ENCODE measurements around the gene OR2V2.
"Not testable (repeated sequence)": the region's sequence is repeated elsewhere in the genome, so short reads cannot be mapped to it uniquely, and the experiment has no call there.

Gene OR2V2

DNA sequence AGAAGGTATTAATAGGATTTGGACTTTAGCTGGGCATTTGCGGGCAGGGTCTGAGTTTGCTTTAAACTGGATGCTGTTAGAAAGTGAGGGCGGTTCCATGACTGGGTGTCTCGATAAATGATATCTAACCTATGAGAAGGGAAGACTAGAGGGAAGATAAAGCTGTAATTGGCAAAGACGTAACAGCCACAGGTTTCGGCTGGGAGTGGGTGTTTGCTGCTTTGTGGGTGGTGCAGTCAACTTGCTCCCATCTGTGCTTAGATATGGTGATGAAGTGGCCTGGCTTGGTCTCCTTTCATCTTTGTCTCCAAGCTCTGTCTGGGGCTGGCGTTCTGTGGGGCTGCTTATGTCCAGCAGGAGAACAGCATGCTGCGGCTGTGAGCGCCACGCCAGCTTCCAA lies 39.7 kb upstream of the OR2V2 start:
- Histone ChIP-seq H3K4me1 (ENCODE audit: control insufficient read depth, insufficient read depth, low read length) (no peaks in the 10 kb centered on the region), H3K4me3 (ENCODE audit: low read length) (no peak overlapping the region), H3K36me3 (ENCODE audit: control insufficient read depth, insufficient read depth, low read length) (no peaks in the 10 kb centered on the region), H3K9ac (ENCODE audit: low read length) (no peak overlapping the region), H3K27ac (ENCODE audit: low read depth, low read length) (no peak overlapping the region), H3K27me3 (ENCODE audit: control insufficient read depth, insufficient read depth, low read length) (peaks cover 15% of the 10 kb centered on the region)

DNA sequence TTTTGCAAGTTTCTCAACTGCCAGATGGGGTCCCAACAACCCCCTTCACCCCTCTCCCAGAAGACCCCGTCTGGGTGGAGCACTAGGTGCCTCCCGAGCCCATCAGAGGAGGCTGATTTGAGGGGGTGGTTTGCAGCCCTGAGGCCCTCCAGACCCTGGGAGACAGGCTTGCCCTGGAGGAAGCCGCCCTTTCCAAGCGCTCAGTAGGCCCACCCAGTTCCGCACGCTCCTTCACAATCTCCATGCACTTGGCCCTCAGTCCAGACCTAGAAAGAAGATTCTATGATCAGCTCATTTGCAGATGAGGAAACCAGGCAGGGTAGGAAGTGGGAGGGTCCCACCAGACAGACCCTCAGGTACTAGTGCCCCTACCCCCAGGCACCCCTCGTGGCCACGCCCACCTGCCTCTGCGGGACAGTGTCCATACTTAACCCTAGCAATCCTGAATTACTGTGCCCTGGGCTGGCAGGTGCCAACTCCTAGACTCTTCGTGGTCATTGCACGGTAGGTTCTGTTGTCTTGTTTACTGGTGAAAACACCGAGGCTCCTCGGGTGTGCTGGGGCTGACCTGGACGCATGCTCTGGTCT lies 38.7 kb upstream of the OR2V2 start:
- H3K9ac ChIP-seq (ENCODE audit: low read length): no peak overlapping the region
- H3K27me3 ChIP-seq (ENCODE audit: control insufficient read depth, insufficient read depth, low read length): peaks cover 15% of the 10 kb centered on the region
- no peak overlapping the region for H3K27ac ChIP-seq (ENCODE audit: low read depth, low read length)
- H3K4me3 ChIP-seq (ENCODE audit: low read length): no peak overlapping the region
- no peaks in the 10 kb centered on the region for H3K36me3 ChIP-seq (ENCODE audit: control insufficient read depth, insufficient read depth, low read length)
- H3K4me1 ChIP-seq (ENCODE audit: control insufficient read depth, insufficient read depth, low read length): no peaks in the 10 kb centered on the region

DNA sequence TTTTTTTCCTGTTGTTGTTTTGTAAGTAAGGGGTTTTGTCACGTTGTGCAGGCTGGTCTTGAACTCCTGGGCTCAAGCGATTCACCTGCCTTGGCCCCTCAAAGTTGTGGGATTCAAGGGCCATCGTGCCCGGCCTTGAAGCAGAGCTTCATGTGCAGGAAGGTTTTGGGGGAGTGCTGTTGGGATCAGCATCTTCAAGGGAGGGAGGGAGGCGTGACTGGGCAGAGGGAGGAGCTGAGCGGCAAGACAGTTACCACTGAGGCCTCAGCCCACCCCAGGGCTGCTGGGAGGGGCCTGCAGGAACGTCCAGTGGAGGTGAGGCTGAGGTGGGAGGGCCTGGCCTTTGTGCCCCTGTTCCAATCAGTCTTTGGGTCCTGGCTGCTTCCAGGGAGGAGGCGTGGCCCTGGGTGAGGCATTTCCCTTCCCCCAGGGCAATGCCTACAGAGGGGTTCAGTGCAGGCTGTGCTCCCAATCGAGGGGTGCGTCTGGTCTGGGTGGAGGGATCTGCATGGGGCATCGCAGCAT lies 37.8 kb upstream of the OR2V2 start:
- no peaks in the 10 kb centered on the region for H3K36me3 ChIP-seq (ENCODE audit: control insufficient read depth, insufficient read depth, low read length)
- H3K27ac ChIP-seq (ENCODE audit: low read depth, low read length): no peak overlapping the region
- H3K4me1 ChIP-seq (ENCODE audit: control insufficient read depth, insufficient read depth, low read length): no peaks in the 10 kb centered on the region
- peaks cover 20% of the 10 kb centered on the region for H3K27me3 ChIP-seq (ENCODE audit: control insufficient read depth, insufficient read depth, low read length)
- no peak overlapping the region for H3K4me3 ChIP-seq (ENCODE audit: low read length)
- H3K9ac ChIP-seq (ENCODE audit: low read length): no peak overlapping the region

DNA sequence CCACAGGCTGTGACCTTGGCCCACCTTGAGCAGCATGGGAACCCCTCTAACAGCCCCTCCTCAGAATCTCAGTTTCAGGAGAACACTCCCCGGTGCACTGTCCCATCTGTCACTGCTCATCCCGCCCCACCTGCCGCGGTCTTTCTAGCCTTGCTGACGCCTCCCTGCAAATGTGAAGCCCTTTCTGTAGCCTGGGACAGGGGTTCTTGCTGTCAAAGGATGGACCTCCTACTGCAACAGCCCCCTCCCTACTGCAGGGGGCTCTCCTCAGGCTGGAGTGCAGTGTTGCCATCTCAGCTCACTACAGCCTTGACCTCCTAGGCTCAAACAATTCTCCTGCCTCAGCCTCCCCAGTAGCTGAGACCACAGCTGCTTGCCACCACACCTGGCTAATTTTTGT lies 36.4 kb upstream of the OR2V2 start:
- no peaks in the 10 kb centered on the region for H3K4me1 ChIP-seq (ENCODE audit: control insufficient read depth, insufficient read depth, low read length)
- no peak overlapping the region for H3K27ac ChIP-seq (ENCODE audit: low read depth, low read length)
- H3K4me3 ChIP-seq (ENCODE audit: low read length): no peak overlapping the region
- H3K27me3 ChIP-seq (ENCODE audit: control insufficient read depth, insufficient read depth, low read length): peaks cover 31% of the 10 kb centered on the region
- no peaks in the 10 kb centered on the region for H3K36me3 ChIP-seq (ENCODE audit: control insufficient read depth, insufficient read depth, low read length)
- H3K9ac ChIP-seq (ENCODE audit: low read length): no peak overlapping the region

DNA sequence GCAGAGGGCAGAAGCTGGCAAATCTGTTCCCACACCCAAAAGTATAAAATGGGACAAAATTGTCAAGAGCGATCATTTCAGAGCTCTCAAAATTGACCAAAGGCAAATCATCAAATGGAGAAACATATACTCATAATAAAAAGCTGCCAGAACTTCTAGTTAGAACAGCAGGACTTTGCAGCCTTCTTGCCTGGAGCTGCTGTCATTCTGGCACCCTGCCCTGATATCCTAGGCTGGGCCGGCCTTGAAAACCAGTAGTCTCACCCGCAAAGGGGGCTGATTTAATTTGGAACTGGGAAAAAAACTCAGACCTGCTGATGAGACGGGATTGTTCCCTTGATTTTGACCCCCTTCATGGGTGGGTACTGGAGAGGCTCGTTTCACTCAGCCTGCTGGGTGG lies 34.9 kb upstream of the OR2V2 start:
- Histone ChIP-seq H3K4me1 (ENCODE audit: control insufficient read depth, insufficient read depth, low read length) (no peaks in the 10 kb centered on the region), H3K27ac (ENCODE audit: low read depth, low read length) (no peak overlapping the region), H3K9ac (ENCODE audit: low read length) (no peak overlapping the region), H3K4me3 (ENCODE audit: low read length) (no peak overlapping the region), H3K36me3 (ENCODE audit: control insufficient read depth, insufficient read depth, low read length) (no peaks in the 10 kb centered on the region), H3K27me3 (ENCODE audit: control insufficient read depth, insufficient read depth, low read length) (peaks cover 30% of the 10 kb centered on the region)

DNA sequence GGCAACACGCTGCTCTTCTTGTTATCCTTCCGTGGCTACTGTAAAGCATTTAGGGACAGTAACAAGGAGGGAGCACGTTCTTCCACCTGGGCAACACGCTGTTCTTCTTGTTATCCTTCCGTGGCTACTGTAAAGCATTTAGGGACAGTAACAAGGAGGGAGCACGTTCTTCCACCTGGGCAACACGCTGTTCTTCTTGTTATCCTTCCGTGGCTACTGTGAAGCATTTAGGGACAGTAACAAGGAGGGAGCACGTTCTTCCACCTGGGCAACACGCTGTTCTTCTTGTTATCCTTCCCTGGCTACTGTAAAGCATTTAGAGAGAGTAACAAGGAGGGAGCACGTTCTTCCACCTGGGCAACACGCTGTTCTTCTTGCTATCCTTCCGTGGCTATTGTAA lies 33.8 kb upstream of the OR2V2 start:
- H3K27ac ChIP-seq (ENCODE audit: low read depth, low read length); H3K4me3 ChIP-seq (ENCODE audit: low read length); H3K9ac ChIP-seq (ENCODE audit: low read length); H3K4me1 ChIP-seq (ENCODE audit: control insufficient read depth, insufficient read depth, low read length); H3K36me3 ChIP-seq (ENCODE audit: control insufficient read depth, insufficient read depth, low read length): not testable (repeated sequence)
- H3K27me3 ChIP-seq (ENCODE audit: control insufficient read depth, insufficient read depth, low read length): peaks cover 26% of the 10 kb centered on the region

DNA sequence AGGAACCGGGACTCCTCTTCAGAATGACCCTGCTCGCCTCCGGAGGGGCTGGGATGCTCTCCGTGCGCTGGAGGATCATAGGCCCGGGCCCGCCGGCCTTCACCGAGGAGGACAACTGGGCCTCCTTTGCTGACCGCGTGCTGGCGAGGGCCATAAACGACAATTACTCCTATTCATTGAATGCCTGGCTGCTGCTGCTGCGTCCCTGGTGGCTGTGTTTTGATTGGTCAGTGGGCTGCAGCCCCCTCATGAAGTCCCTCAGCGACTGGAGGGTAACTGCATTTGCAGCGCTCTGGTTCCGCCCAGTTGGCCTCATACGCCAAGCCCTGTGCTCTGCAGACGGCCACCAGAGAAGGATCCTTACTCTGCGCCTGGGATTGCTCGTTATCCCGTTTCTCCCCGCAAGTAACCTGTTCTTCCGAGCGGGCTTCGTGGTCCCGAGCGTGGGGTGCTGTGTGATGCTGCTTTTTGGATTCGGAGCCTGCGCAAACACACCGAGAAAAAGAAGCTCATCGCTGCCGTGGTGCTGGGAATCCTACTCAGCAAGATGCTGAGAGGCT lies 33.0 kb upstream of the OR2V2 start:
- no peak overlapping the region for H3K27ac ChIP-seq (ENCODE audit: low read depth, low read length)
- no peak overlapping the region for H3K4me3 ChIP-seq (ENCODE audit: low read length)
- H3K27me3 ChIP-seq (ENCODE audit: control insufficient read depth, insufficient read depth, low read length): peaks cover 21% of the 10 kb centered on the region
- no peaks in the 10 kb centered on the region for H3K36me3 ChIP-seq (ENCODE audit: control insufficient read depth, insufficient read depth, low read length)
- H3K9ac ChIP-seq (ENCODE audit: low read length): no peak overlapping the region
- no peaks in the 10 kb centered on the region for H3K4me1 ChIP-seq (ENCODE audit: control insufficient read depth, insufficient read depth, low read length)

DNA sequence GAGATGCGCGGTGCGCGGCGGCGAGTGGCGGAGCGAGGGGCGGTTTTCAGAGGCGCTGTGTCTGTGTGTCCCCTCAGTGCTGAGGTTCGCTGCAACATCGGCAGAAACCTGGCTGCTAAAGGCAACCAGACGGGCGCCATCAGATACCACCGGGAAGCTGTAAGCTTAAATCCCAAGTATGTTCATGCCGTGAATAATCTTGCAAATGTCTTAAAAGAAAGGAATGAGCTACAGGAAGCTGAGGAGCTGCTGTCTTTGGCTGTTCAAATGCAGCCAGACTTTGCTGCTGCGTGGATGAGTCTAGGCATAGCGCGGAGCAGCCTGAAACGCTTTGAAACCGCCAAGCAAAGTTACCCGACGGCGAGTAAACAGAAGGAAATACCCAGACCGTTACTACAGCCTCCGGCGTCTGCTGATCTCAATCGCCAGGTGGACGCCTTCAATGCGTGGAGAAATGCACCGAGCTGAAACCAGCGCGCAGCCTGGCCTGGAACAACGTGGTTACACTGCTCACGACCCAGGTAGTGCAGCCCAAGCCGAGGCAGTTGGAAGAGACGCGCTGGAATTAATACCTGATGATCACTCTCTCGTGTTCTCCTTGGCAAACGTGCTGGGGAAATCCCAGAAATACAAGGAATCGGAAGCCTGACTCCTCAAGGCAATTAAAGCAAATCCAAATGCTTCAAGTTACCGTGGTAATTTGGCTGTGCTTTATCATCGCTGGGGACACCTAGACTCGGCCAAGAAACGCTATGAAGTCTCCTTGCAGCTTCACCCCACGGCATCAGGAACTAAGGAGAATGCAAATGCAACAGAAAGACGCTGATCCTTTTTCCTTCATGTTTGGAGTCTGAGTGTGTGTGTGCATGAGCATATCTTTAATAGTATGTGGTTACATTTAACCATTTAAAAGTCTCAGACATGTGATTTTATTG lies 32.3 kb upstream of the OR2V2 start:
- Histone ChIP-seq H3K9ac (ENCODE audit: low read length) (no peak overlapping the region), H3K27me3 (ENCODE audit: control insufficient read depth, insufficient read depth, low read length) (peaks cover 21% of the 10 kb centered on the region), H3K36me3 (ENCODE audit: control insufficient read depth, insufficient read depth, low read length) (no peaks in the 10 kb centered on the region), H3K4me1 (ENCODE audit: control insufficient read depth, insufficient read depth, low read length) (no peaks in the 10 kb centered on the region), H3K27ac (ENCODE audit: low read depth, low read length) (no peak overlapping the region), H3K4me3 (ENCODE audit: low read length) (no peak overlapping the region)

DNA sequence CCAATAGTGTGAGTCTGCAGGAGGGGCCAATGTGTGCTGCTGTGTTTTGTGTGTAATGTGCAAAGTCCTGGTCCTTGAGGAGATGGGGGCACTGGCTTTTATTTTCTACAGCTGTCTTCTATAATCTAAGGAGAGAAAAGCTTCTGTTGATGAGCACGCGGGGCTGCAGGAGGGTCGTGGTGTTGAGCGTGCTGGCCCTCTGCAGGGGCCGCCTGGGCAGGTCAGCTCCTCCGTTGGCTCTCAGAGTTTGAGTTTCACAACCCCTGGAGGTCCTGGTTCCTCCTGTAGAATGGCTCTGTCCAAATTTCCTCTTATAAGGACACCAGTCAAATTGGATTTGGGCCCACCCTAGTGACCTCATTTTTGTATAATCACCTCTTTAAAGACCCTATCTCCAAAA lies 29.0 kb upstream of the OR2V2 start:
- Histone ChIP-seq H3K27me3 (ENCODE audit: control insufficient read depth, insufficient read depth, low read length) (peaks cover 26% of the 10 kb centered on the region), H3K9ac (ENCODE audit: low read length) (no peak overlapping the region)

DNA sequence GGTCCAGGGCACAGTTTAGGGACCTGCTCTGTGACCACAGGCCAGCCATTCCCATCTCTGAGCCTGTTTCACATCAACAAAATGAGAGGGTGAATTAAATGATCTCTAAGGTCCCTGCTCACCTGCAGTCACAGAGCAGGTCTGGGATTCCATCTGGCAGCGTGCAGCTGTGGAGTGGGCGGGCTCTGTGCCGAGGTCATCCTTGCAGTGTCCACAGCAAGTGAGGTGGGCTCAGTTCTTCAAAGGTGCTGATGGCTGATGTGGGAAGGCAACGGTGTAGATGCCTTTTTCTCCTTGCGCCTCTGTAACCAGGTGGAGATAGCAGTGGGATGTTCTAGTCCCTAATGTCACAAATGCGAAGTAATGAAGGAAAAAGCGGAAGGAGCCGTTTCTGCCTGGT lies 28.3 kb upstream of the OR2V2 start:
- H3K27ac ChIP-seq (ENCODE audit: low read depth, low read length): no peak overlapping the region
- H3K4me1 ChIP-seq (ENCODE audit: control insufficient read depth, insufficient read depth, low read length): no peaks in the 10 kb centered on the region
- H3K36me3 ChIP-seq (ENCODE audit: control insufficient read depth, insufficient read depth, low read length): no peaks in the 10 kb centered on the region
- no peak overlapping the region for H3K9ac ChIP-seq (ENCODE audit: low read length)
- H3K27me3 ChIP-seq (ENCODE audit: control insufficient read depth, insufficient read depth, low read length): peaks cover 25% of the 10 kb centered on the region
- H3K4me3 ChIP-seq (ENCODE audit: low read length): no peak overlapping the region

More for the DNA sequence above, 29.0 kb upstream of the OR2V2 start:
- Histone ChIP-seq H3K36me3 (ENCODE audit: control insufficient read depth, insufficient read depth, low read length) (no peaks in the 10 kb centered on the region), H3K4me1 (ENCODE audit: control insufficient read depth, insufficient read depth, low read length) (no peaks in the 10 kb centered on the region), H3K4me3 (ENCODE audit: low read length) (no peak overlapping the region), H3K27ac (ENCODE audit: low read depth, low read length) (no peak overlapping the region)

DNA sequence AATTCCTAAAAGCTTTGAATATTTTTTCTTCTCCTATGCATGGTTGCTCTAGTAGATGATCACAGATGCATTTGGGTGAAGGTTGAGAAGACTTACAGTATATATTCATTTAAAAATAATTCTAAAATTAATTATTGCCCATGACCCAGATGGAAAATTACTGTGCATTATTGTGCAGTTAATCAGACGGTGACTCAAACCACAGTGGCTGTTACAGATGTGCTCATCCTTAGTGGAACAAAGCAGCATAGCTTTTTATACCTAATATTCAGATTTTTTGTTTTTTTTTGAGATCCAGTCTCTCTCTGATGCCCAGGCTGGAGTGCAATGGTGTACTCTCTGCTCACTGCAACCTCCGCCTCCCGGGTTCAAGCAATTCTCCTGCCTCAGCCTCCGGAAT lies 27.1 kb upstream of the OR2V2 start:
- H3K27me3 ChIP-seq (ENCODE audit: control insufficient read depth, insufficient read depth, low read length): peaks cover 13% of the 10 kb centered on the region

DNA sequence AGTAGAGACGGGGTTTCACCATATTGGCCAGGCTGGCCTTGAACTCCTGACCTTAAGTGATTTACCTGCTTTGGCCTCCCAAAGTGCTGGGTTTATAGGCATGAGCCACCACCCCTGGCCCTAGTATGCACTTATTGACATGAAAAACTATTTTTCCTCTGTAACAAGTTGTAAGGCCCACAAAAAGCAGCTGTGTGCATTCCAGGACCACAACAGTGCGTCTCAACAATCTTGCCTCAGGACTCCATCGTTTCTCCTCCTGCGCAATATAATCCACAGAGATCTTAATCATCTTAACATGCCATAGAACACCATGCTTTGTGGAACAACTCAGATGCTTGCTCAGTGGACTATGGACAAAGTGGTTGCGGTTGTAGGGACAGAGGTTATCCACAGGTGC lies 26.6 kb upstream of the OR2V2 start:
- Histone ChIP-seq H3K4me1 (ENCODE audit: control insufficient read depth, insufficient read depth, low read length) (no peaks in the 10 kb centered on the region), H3K36me3 (ENCODE audit: control insufficient read depth, insufficient read depth, low read length) (no peaks in the 10 kb centered on the region), H3K4me3 (ENCODE audit: low read length) (no peak overlapping the region), H3K27ac (ENCODE audit: low read depth, low read length) (no peak overlapping the region), H3K27me3 (ENCODE audit: control insufficient read depth, insufficient read depth, low read length) (peaks cover 11% of the 10 kb centered on the region), H3K9ac (ENCODE audit: low read length) (no peak overlapping the region)

More for the DNA sequence above, 27.1 kb upstream of the OR2V2 start:
- Histone ChIP-seq H3K9ac (ENCODE audit: low read length) (no peak overlapping the region), H3K27ac (ENCODE audit: low read depth, low read length) (no peak overlapping the region), H3K4me3 (ENCODE audit: low read length) (no peak overlapping the region), H3K36me3 (ENCODE audit: control insufficient read depth, insufficient read depth, low read length) (no peaks in the 10 kb centered on the region), H3K4me1 (ENCODE audit: control insufficient read depth, insufficient read depth, low read length) (no peaks in the 10 kb centered on the region)

All from rectal smooth muscle tissue (tissue), 1 donor.